ENCODE measurements around the gene ATP6V0D1. TPM values are rescaled to one million over a fixed set of nuclear protein-coding genes. Genes with fewer than 3 reads are reported as not detected.

The ATP6V0D1 gene
- total RNA-seq, 1 donor from 2014 or later: 58.8 TPM

- intact Hi-C loops (cut with DNase I): no loop called here
- peak; percentile 24 for DNase-seq (ENCODE audit: low spot score)
These were observed 92.4 kb downstream of the ATP6V0D1 start for GRCh38 chr16:67388591-67388990.

GRCh38 chr16:67388191-67388590 is 92.8 kb downstream of the ATP6V0D1 start:
- no peak for DNase-seq (ENCODE audit: low spot score)
- intact Hi-C loops (cut with DNase I): no loop called here

Other genes with a start within 250 kb of the ATP6V0D1 start
- gene FHOD1, start 233.7 kb downstream of the ATP6V0D1 start, total RNA-seq: 33.4 TPM
- 1.1 TPM for gene SLC9A5, start 232.2 kb downstream of the ATP6V0D1 start, total RNA-seq
- 0.70 TPM for gene PLEKHG4, start 201.6 kb downstream of the ATP6V0D1 start, total RNA-seq
- not detected for gene KCTD19, start 154.4 kb downstream of the ATP6V0D1 start, total RNA-seq
- not detected for gene LRRC36, start 154.3 kb downstream of the ATP6V0D1 start, total RNA-seq
- gene TPPP3, start 87.7 kb downstream of the ATP6V0D1 start, total RNA-seq: 9.6 TPM
- 4.6 TPM for gene ZDHHC1, start 64.7 kb downstream of the ATP6V0D1 start, total RNA-seq
- 0.27 TPM for gene HSD11B2, start 50.0 kb downstream of the ATP6V0D1 start, total RNA-seq
- not detected for gene AGRP, start 2.4 kb upstream of the ATP6V0D1 start, total RNA-seq
- gene RIPOR1, start 47.7 kb upstream of the ATP6V0D1 start, total RNA-seq: 102 TPM
- 25.6 TPM for gene CTCF, start 81.4 kb upstream of the ATP6V0D1 start, total RNA-seq
- 0.40 TPM for gene CARMIL2, start 164.0 kb upstream of the ATP6V0D1 start, total RNA-seq
- 9.3 TPM for gene ACD, start 179.1 kb upstream of the ATP6V0D1 start, total RNA-seq
- 3.4 TPM for gene PARD6A, start 179.8 kb upstream of the ATP6V0D1 start, total RNA-seq
- gene ENKD1, start 185.6 kb upstream of the ATP6V0D1 start, total RNA-seq: 8.5 TPM
- 5.6 TPM for gene C16orf86, start 185.7 kb upstream of the ATP6V0D1 start, total RNA-seq
- gene GFOD2, start 238.2 kb upstream of the ATP6V0D1 start, total RNA-seq: 10.7 TPM